Measurements from ENCODE around the gene ITPKB. TPM values are rescaled to one million over a fixed set of nuclear protein-coding genes. Genes with fewer than 3 reads are reported as not detected.
A peak's percentile ranks its signal among the peaks of the same experiment; 100 is the strongest.
"Not testable (repeated sequence)": the region's sequence is repeated elsewhere in the genome, so short reads cannot be mapped to it uniquely, and the experiment has no call there.

Gene ITPKB
- total RNA-seq, 4 donors from 2014 or later, result 29.7 to 117 (median 44.9) TPM

- TF ChIP-seq CTCF (IDR thresholded peaks at IDR 0.05), result no peak
- TF ChIP-seq POLR2A (IDR thresholded peaks at IDR 0.05), result no peak
- Histone ChIP-seq H3K4me1 (no peaks in the 10 kb centered on the region), H3K27me3 (no peaks in the 10 kb centered on the region), H3K36me3 (no peaks in the 10 kb centered on the region), H3K9me3 (no peaks in the 10 kb centered on the region), H3K27ac (no peak overlapping the region), H3K4me3 (no peak overlapping the region)
- intact Hi-C loops (cut with DNase I; ENCODE audit: low total_unique reads), result no loop called here
- DNase-seq, result peak; percentile 5 to 7
Observed at GRCh38 chr1:226619031-226619430, 120.1 kb downstream of the ITPKB start.

GRCh38 chr1:226618380-226618779, 120.7 kb downstream of the ITPKB start:
- TF ChIP-seq CTCF (IDR thresholded peaks at IDR 0.05), result no peak
- no peak for TF ChIP-seq POLR2A (IDR thresholded peaks at IDR 0.05)
- Histone ChIP-seq H3K27ac (no peak overlapping the region), H3K4me3 (no peak overlapping the region), H3K9me3 (no peaks in the 10 kb centered on the region), H3K36me3 (no peaks in the 10 kb centered on the region), H3K27me3 (no peaks in the 10 kb centered on the region), H3K4me1 (no peaks in the 10 kb centered on the region)
- peak; percentile 6 to 8 for DNase-seq
- intact Hi-C loops (cut with DNase I; ENCODE audit: low total_unique reads), result no loop called here

- H3K27ac ChIP-seq; DNase-seq; H3K27me3 ChIP-seq; H3K36me3 ChIP-seq; H3K4me1 ChIP-seq; H3K4me3 ChIP-seq; H3K9me3 ChIP-seq; intact Hi-C loops (cut with DNase I; ENCODE audit: low total_unique reads): not testable (repeated sequence)
Observed at GRCh38 chr1:226617719-226618118, 121.4 kb downstream of the ITPKB start.

GRCh38 chr1:226617109-226617508, 122.0 kb downstream of the ITPKB start:
- intact Hi-C loops (cut with DNase I; ENCODE audit: low total_unique reads), result no loop called here
- TF ChIP-seq CTCF (IDR thresholded peaks at IDR 0.05), result no peak
- TF ChIP-seq POLR2A (IDR thresholded peaks at IDR 0.05), result no peak
- H3K4me1 ChIP-seq, result no peaks in the 10 kb centered on the region
- H3K36me3 ChIP-seq, result no peaks in the 10 kb centered on the region
- DNase-seq, result peak in 1 of 2 donors; percentile 5
- no peak overlapping the region for H3K4me3 ChIP-seq
- H3K27ac ChIP-seq, result no peak overlapping the region
- H3K27me3 ChIP-seq, result no peaks in the 10 kb centered on the region
- H3K9me3 ChIP-seq, result no peaks in the 10 kb centered on the region

GRCh38 chr1:226616636-226617035, 122.4 kb downstream of the ITPKB start:
- Histone ChIP-seq H3K9me3 (no peaks in the 10 kb centered on the region), H3K4me1 (no peaks in the 10 kb centered on the region), H3K4me3 (no peak overlapping the region), H3K36me3 (no peaks in the 10 kb centered on the region), H3K27ac (no peak overlapping the region), H3K27me3 (no peaks in the 10 kb centered on the region)
- intact Hi-C loops (cut with DNase I; ENCODE audit: low total_unique reads), result no loop called here
- no peak for DNase-seq
- no peak for TF ChIP-seq CTCF (IDR thresholded peaks at IDR 0.05)
- no peak for TF ChIP-seq POLR2A (IDR thresholded peaks at IDR 0.05)

GRCh38 chr1:226615876-226616275, 123.2 kb downstream of the ITPKB start:
- no peaks in the 10 kb centered on the region for H3K36me3 ChIP-seq
- H3K4me1 ChIP-seq, result no peaks in the 10 kb centered on the region
- H3K9me3 ChIP-seq, result no peaks in the 10 kb centered on the region
- intact Hi-C loops (cut with DNase I; ENCODE audit: low total_unique reads), result no loop called here
- peak in 1 of 2 donors; percentile 8 for DNase-seq
- no peak overlapping the region for H3K27ac ChIP-seq
- no peak for TF ChIP-seq POLR2A (IDR thresholded peaks at IDR 0.05)
- H3K27me3 ChIP-seq, result no peaks in the 10 kb centered on the region
- H3K4me3 ChIP-seq, result no peak overlapping the region

GRCh38 chr1:226611980-226612379, 127.1 kb downstream of the ITPKB start:
- H3K4me3 ChIP-seq; H3K36me3 ChIP-seq; H3K4me1 ChIP-seq; H3K9me3 ChIP-seq; H3K27me3 ChIP-seq; intact Hi-C loops (cut with DNase I; ENCODE audit: low total_unique reads); H3K27ac ChIP-seq: not testable (repeated sequence)
- peak in 1 of 2 donors; percentile 6 for DNase-seq
